ENCODE measurements around the gene LY6G5B. TPM values are rescaled to one million over a fixed set of nuclear protein-coding genes. Genes with fewer than 3 reads are reported as not detected.

Gene LY6G5B
- total RNA-seq, 1 donor = 3.9 TPM

- no peak overlapping the region for H3K4me3 ChIP-seq (ENCODE audit: low read depth, low read length)
- TF ChIP-seq CTCF (IDR thresholded peaks at IDR 0.05; ENCODE audit: insufficient read depth, low read depth, low read length) = no peak
- DNase-seq (ENCODE audit: low read depth) = no peak
Observed at GRCh38 chr6:31691078-31691463, 21.3 kb downstream of the LY6G5B start.

DNA sequence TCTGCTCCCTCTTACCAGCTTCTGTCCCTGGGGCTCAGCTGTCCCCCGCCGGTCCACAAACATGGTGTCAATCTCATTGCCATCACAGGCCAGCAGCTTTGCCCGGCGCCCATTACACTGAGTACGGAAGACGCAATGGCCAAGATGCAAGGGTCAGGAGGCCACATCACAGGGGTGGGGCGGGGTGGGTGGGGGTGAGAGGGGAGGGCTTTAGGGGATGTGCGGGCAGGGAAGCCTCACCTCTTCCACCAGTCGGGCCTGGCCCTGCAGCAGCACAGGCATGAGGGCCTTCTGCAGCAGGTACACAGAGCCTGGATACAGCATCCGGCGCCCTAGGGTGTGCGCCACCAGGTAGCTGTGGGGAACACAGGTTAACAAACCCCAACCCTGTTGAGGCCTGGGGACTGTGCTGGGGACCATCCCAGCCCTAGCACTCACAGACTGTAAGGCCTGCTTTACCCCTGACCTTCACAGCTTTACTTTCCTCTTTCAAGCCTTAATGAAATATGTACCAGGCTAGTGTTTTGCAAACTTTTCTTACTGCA lies 21.9 kb downstream of the LY6G5B start:
- no peak for DNase-seq (ENCODE audit: low read depth)
- no peak for TF ChIP-seq CTCF (IDR thresholded peaks at IDR 0.05; ENCODE audit: insufficient read depth, low read depth, low read length)

DNA sequence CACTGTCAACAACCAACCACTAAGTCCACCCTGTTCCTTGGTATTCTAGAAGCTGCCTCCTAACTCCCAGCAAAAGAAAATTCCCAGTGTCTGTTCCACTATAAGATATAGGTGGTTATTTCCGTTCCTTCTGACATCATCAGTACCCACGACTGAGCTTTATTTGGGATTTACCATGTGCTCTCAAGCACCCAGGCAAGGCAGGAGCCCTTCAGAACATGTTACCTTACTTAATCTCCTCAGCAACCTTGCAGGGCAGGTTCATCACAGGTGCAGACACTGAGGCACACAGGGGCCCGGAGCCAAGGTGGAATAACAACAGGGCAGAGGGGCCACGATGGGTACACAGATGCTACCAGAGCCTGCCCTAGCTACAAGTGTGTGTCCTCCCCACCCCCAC lies 22.6 kb downstream of the LY6G5B start:
- DNase-seq (ENCODE audit: low read depth) = no peak
- no peak overlapping the region for H3K4me3 ChIP-seq (ENCODE audit: low read depth, low read length)

More for the DNA sequence above, 21.9 kb downstream of the LY6G5B start:
- no peak overlapping the region for H3K4me3 ChIP-seq (ENCODE audit: low read depth, low read length)

GRCh38 chr6:31692886-31693285 lies 23.1 kb downstream of the LY6G5B start:
- no peak for TF ChIP-seq CTCF (IDR thresholded peaks at IDR 0.05; ENCODE audit: insufficient read depth, low read depth, low read length)
- no peak overlapping the region for H3K4me3 ChIP-seq (ENCODE audit: low read depth, low read length)

More for the DNA sequence above, 22.6 kb downstream of the LY6G5B start:
- no peak for TF ChIP-seq CTCF (IDR thresholded peaks at IDR 0.05; ENCODE audit: insufficient read depth, low read depth, low read length)

GRCh38 chr6:31693535-31693934 lies 23.8 kb downstream of the LY6G5B start:
- no peak for DNase-seq (ENCODE audit: low read depth)
- no peak for TF ChIP-seq CTCF (IDR thresholded peaks at IDR 0.05; ENCODE audit: insufficient read depth, low read depth, low read length)
- no peak overlapping the region for H3K4me3 ChIP-seq (ENCODE audit: low read depth, low read length)

More at GRCh38 chr6:31692886-31693285, 23.1 kb downstream of the LY6G5B start:
- no peak for DNase-seq (ENCODE audit: low read depth)

GRCh38 chr6:31697555-31697954 lies 27.8 kb downstream of the LY6G5B start:
- no peak for DNase-seq (ENCODE audit: low read depth)

More at GRCh38 chr6:31697555-31697954, 27.8 kb downstream of the LY6G5B start:
- no peak for TF ChIP-seq CTCF (IDR thresholded peaks at IDR 0.05; ENCODE audit: insufficient read depth, low read depth, low read length)
- no peak overlapping the region for H3K4me3 ChIP-seq (ENCODE audit: low read depth, low read length)

Measured in fibroblast of villous mesenchyme (primary cell).